B cell (primary cell): ENCODE measurements around the gene NFATC2.

Experiments
- CTCF ChIP-seq: fragments of 200-600 bp; IDR thresholded peaks from one replicate; pipeline ENCODE4 v1.8.0; 2022; ENCODE audit warnings: antibody characterized with exemption, mild to moderate bottlenecking
- EZH2 ChIP-seq: IDR thresholded peaks from 2 replicates; pipeline ENCODE4 v1.6.1; 2012; ENCODE audit warnings: borderline replicate concordance, low read depth, mild to moderate bottlenecking, moderate library complexity, low read length; ENCODE audit not compliant: insufficient read depth, poor library complexity, severe bottlenecking

- TF ChIP-seq CTCF (no peak), EZH2 (no peak)
Measured at GRCh38 chr20:51425347-51426106, 117.0 kb downstream of the NFATC2 start.
